ENCODE data around the gene DNALI1.
"Not testable (repeated sequence)": the region's sequence is repeated elsewhere in the genome, so short reads cannot be mapped to it uniquely, and the experiment has no call there.

DNALI1 gene

DNA sequence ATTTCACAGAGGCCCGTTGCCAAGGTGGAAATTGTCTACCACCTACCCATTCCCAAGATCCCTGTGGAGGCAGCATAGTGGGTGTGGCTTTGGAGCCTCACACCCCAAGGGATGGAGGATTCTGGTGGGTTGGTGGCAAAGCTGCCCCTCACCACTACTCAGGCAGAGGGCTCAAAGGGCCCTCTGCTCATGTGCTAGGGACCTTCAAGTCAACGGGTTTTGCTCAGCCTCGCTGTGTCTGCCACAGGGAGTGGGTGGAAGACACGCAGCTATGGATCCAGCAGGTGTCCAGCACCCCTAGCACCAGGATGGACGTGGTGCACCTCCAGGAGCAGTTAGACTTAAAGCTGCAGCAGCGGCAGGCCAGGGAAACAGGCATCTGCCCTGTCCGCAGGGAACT lies 2.3 kb downstream of the DNALI1 start:
- H3K9me3 ChIP-seq (ENCODE audit: control insufficient read depth, insufficient read depth, low read depth, low read length), result no peaks in the 10 kb centered on the region
- H3K4me1 ChIP-seq (ENCODE audit: control insufficient read depth, insufficient read depth, low read length), result no peaks in the 10 kb centered on the region
- no peak overlapping the region for H3K4me3 ChIP-seq (ENCODE audit: low read depth, low read length)
- CTCF ChIA-PET, result interaction anchor here (0.6 kb wide), 1 partner anchor 30 kb away, joined by 3 read pairs; no protein-coding TSS in a partner anchor
- H3K36me3 ChIP-seq (ENCODE audit: control insufficient read depth in 2 of 2, insufficient read depth in 1 of 2, low read length in 2 of 2), result peaks cover 0 to 21% of the 10 kb centered on the region in 2 experiments; a peak in 1 of 3 replicates
- POLR2A ChIA-PET, result no interaction called here
- H3K27ac ChIP-seq (ENCODE audit: extremely low read depth, low read depth, low read length), result no peak overlapping the region
- TF ChIP-seq MYNN (tag by site-specific recombination; IDR thresholded peaks at IDR 0.05; ENCODE audit: borderline replicate concordance) (no peak), ZFHX2 (tag by site-specific recombination; conservative IDR thresholded peaks at IDR 0.05) (peak; percentile 42; the same call in 1 of the 2 replicates), BCL11B (tag by site-specific recombination; IDR thresholded peaks at IDR 0.05; ENCODE audit: low read depth) (no peak), EGR2 (tag by site-specific recombination; IDR thresholded peaks at IDR 0.05; ENCODE audit: low read depth) (peak; percentile 35; the same call in 1 of the 2 replicates), ZNF292 (tag by site-specific recombination; IDR thresholded peaks at IDR 0.05; ENCODE audit: borderline replicate concordance, low read depth) (no peak)
- TF ChIP-seq, protein P1, sequence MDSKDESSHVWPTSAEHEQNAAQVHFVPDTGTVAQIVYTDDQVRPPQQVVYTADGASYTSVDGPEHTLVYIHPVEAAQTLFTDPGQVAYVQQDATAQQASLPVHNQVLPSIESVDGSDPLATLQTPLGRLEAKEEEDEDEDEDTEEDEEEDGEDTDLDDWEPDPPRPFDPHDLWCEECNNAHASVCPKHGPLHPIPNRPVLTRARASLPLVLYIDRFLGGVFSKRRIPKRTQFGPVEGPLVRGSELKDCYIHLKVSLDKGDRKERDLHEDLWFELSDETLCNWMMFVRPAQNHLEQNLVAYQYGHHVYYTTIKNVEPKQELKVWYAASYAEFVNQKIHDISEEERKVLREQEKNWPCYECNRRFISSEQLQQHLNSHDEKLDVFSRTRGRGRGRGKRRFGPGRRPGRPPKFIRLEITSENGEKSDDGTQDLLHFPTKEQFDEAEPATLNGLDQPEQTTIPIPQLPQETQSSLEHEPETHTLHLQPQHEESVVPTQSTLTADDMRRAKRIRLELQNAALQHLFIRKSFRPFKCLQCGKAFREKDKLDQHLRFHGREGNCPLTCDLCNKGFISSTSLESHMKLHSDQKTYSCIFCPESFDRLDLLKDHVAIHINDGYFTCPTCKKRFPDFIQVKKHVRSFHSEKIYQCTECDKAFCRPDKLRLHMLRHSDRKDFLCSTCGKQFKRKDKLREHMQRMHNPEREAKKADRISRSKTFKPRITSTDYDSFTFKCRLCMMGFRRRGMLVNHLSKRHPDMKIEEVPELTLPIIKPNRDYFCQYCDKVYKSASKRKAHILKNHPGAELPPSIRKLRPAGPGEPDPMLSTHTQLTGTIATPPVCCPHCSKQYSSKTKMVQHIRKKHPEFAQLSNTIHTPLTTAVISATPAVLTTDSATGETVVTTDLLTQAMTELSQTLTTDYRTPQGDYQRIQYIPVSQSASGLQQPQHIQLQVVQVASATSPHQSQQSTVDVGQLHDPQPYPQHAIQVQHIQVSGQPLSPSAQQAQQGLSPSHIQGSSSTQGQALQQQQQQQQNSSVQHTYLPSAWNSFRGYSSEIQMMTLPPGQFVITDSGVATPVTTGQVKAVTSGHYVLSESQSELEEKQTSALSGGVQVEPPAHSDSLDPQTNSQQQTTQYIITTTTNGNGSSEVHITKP (tag by site-specific recombination; IDR thresholded peaks at IDR 0.05), result peak; percentile 81

DNA sequence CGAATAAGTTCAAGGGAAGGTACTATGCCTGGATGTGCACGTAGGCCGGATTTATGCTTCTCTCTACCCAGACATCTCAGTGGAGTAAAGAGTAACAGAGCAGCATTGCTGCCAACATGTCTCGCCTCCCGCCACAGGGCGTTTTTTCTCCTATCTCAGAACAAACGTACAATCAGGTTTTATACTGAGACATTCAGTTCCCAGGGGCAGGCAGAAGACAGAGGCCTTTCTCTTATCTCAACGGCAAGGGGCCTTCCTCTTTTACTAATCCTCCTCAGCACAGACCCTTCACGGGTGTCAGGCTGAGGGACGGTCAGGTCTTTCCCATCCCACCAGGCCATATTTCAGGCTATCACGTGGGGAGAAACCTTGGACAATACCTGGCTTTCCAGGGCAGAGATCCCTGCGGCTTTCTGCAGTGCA lies 3.2 kb downstream of the DNALI1 start:
- H3K36me3 ChIP-seq (ENCODE audit: control insufficient read depth in 2 of 2, insufficient read depth in 1 of 2, low read length in 2 of 2), result peaks cover 0 to 26% of the 10 kb centered on the region in 2 experiments; a peak in 1 of 3 replicates
- H3K27ac ChIP-seq (ENCODE audit: extremely low read depth, low read depth, low read length); H3K4me1 ChIP-seq (ENCODE audit: control insufficient read depth, insufficient read depth, low read length); CTCF ChIA-PET; POLR2A ChIA-PET; H3K4me3 ChIP-seq (ENCODE audit: low read depth, low read length); H3K9me3 ChIP-seq (ENCODE audit: control insufficient read depth, insufficient read depth, low read depth, low read length): not testable (repeated sequence)
- peak; percentile 58; the same call in 1 of the 2 replicates for TF ChIP-seq ZBTB17 (tag by site-specific recombination; IDR thresholded peaks at IDR 0.05)

DNA sequence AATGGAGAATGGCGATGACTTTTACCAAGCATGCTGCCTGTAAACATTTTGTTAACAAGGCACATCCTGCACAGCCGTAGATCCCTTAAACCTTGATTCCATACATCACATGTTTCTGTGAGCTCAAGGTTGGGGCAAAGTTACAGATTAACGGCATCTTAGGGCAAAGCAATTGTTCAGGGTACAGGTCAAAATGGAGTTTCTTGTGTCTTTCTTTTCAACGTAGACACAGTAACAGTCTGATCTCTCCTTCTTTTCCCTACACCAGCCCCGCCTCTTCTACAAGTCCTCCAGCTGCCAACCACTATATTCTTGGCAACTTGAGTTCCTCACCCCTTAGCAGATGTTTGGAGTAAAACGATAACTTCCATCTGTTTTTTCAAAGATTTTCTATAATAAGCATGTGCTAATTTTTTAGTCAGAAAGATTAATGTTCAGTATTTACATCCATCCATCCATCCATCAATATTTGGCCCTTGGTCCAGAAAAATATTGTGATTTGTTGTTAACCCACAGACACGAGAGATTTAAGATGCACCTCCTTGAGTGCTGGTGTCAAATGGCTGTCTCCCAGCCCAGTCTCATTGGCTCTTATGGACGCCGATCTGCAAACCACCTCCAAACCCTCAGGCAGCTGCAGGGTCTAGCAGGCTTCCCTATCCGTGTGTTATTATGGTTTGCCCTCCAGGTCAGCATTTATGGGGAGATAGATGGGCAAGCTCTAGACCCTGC lies 3.8 kb downstream of the DNALI1 start:
- H3K9me3 ChIP-seq (ENCODE audit: control insufficient read depth, insufficient read depth, low read depth, low read length), result no peaks in the 10 kb centered on the region
- H3K4me1 ChIP-seq (ENCODE audit: control insufficient read depth, insufficient read depth, low read length), result no peaks in the 10 kb centered on the region
- H3K36me3 ChIP-seq (ENCODE audit: control insufficient read depth in 2 of 2, insufficient read depth in 1 of 2, low read length in 2 of 2), result peaks cover 0 to 32% of the 10 kb centered on the region in 2 experiments; a peak in 1 of 3 replicates
- ChIA-PET CTCF (interaction anchor here (0.6 kb wide), 1 partner anchor 17 kb away, joined by 3 read pairs; no protein-coding TSS in a partner anchor), POLR2A (no interaction called here)
- H3K4me3 ChIP-seq (ENCODE audit: low read depth, low read length), result no peak overlapping the region
- H3K27ac ChIP-seq (ENCODE audit: extremely low read depth, low read depth, low read length), result no peak overlapping the region
- TF ChIP-seq ZNF561 (tag by site-specific recombination; IDR thresholded peaks at IDR 0.05; ENCODE audit: borderline replicate concordance) (no peak), ZNF114 (tag by site-specific recombination; IDR thresholded peaks at IDR 0.05) (no peak), GFI1B (tag by site-specific recombination; IDR thresholded peaks at IDR 0.05) (no peak), ZBTB20 (tag by site-specific recombination; IDR thresholded peaks at IDR 0.05) (no peak), ZNF600 (tag by site-specific recombination; IDR thresholded peaks at IDR 0.05) (no peak), ZNF768 (tag by site-specific recombination; IDR thresholded peaks at IDR 0.05) (no peak), KLF8 (tag by site-specific recombination; IDR thresholded peaks at IDR 0.05) (no peak), ZNF404 (tag by site-specific recombination; IDR thresholded peaks at IDR 0.05) (no peak), ZNF585B (tag by site-specific recombination; IDR thresholded peaks at IDR 0.05) (no peak), ZNF214 (tag by site-specific recombination; IDR thresholded peaks at IDR 0.05; ENCODE audit: borderline replicate concordance) (no peak), ZNF473 (tag by site-specific recombination; IDR thresholded peaks at IDR 0.05) (no peak), KLF10 (tag by site-specific recombination; IDR thresholded peaks at IDR 0.05) (no peak), FEZF1 (tag by site-specific recombination; IDR thresholded peaks at IDR 0.05) (no peak), HOXA7 (CRISPR knock-in tag; IDR thresholded peaks at IDR 0.05; ENCODE audit: borderline replicate concordance) (no peak)
- TF ChIP-seq, protein P2, sequence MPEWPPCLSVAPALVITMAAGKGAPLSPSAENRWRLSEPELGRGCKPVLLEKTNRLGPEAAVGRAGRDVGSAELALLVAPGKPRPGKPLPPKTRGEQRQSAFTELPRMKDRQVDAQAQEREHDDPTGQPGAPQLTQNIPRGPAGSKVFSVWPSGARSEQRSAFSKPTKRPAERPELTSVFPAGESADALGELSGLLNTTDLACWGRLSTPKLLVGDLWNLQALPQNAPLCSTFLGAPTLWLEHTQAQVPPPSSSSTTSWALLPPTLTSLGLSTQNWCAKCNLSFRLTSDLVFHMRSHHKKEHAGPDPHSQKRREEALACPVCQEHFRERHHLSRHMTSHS (tag by site-specific recombination; IDR thresholded peaks at IDR 0.05), result no peak
- TF ChIP-seq, protein P3, sequence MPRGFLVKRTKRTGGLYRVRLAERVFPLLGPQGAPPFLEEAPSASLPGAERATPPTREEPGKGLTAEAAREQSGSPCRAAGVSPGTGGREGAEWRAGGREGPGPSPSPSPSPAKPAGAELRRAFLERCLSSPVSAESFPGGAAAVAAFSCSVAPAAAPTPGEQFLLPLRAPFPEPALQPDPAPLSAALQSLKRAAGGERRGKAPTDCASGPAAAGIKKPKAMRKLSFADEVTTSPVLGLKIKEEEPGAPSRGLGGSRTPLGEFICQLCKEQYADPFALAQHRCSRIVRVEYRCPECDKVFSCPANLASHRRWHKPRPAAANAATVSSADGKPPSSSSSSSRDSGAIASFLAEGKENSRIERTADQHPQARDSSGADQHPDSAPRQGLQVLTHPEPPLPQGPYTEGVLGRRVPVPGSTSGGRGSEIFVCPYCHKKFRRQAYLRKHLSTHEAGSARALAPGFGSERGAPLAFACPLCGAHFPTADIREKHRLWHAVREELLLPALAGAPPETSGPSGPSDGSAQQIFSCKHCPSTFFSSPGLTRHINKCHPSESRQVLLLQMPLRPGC (tag by site-specific recombination; IDR thresholded peaks at IDR 0.05), result no peak
- TF ChIP-seq, protein P4, sequence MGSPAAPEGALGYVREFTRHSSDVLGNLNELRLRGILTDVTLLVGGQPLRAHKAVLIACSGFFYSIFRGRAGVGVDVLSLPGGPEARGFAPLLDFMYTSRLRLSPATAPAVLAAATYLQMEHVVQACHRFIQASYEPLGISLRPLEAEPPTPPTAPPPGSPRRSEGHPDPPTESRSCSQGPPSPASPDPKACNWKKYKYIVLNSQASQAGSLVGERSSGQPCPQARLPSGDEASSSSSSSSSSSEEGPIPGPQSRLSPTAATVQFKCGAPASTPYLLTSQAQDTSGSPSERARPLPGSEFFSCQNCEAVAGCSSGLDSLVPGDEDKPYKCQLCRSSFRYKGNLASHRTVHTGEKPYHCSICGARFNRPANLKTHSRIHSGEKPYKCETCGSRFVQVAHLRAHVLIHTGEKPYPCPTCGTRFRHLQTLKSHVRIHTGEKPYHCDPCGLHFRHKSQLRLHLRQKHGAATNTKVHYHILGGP (tag by site-specific recombination; IDR thresholded peaks at IDR 0.05), result no peak

Measured in HEK293 (cell line).